IPS DF 4.7 (cell line): ENCODE data around the gene KCNMA1.

ENCODE experiments used
- DNase-seq: peaks from one replicate; pipeline ENCODE4 v3.0.0-alpha.2; 2013; ENCODE audit warnings: low spot score; ENCODE audit errors: extremely low read depth

KCNMA1 gene

GRCh38 chr10:77192402-77192801, 445.2 kb downstream of the KCNMA1 start:
- no peak for DNase-seq

- no peak for DNase-seq
Observed at GRCh38 chr10:77191324-77192049, 446.1 kb downstream of the KCNMA1 start.

GRCh38 chr10:77190291-77190690, 447.3 kb downstream of the KCNMA1 start:
- no peak for DNase-seq

- DNase-seq, result no peak
Observed at GRCh38 chr10:77189520-77189919, 448.1 kb downstream of the KCNMA1 start.

GRCh38 chr10:77189075-77189474, 448.5 kb downstream of the KCNMA1 start:
- no peak for DNase-seq

GRCh38 chr10:77188521-77188920, 449.1 kb downstream of the KCNMA1 start:
- no peak for DNase-seq

- no peak for DNase-seq
Observed at GRCh38 chr10:77188000-77188395, 449.6 kb downstream of the KCNMA1 start.

- DNase-seq, result no peak
Observed at GRCh38 chr10:77187376-77187999, 450.1 kb downstream of the KCNMA1 start.

GRCh38 chr10:77186936-77187335, 450.7 kb downstream of the KCNMA1 start:
- DNase-seq, result no peak

GRCh38 chr10:77185696-77186095, 451.9 kb downstream of the KCNMA1 start:
- DNase-seq, result no peak

- DNase-seq, result no peak
Observed at GRCh38 chr10:77182803-77183202, 454.8 kb downstream of the KCNMA1 start.

GRCh38 chr10:77180794-77181193, 456.8 kb downstream of the KCNMA1 start:
- DNase-seq, result no peak

GRCh38 chr10:77180104-77180503, 457.5 kb downstream of the KCNMA1 start:
- no peak for DNase-seq

GRCh38 chr10:77179015-77179695, 458.5 kb downstream of the KCNMA1 start:
- DNase-seq, result no peak

GRCh38 chr10:77177589-77177988, 460.0 kb downstream of the KCNMA1 start:
- DNase-seq, result no peak

GRCh38 chr10:77177161-77177560, 460.4 kb downstream of the KCNMA1 start:
- DNase-seq, result no peak

GRCh38 chr10:77176232-77176631, 461.4 kb downstream of the KCNMA1 start:
- no peak for DNase-seq

- no peak for DNase-seq
Observed at GRCh38 chr10:77175631-77176222, 461.9 kb downstream of the KCNMA1 start.

GRCh38 chr10:77173615-77174461, 463.8 kb downstream of the KCNMA1 start:
- DNase-seq, result peak; percentile 78

- no peak for DNase-seq
Observed at GRCh38 chr10:77172086-77172485, 465.5 kb downstream of the KCNMA1 start.

GRCh38 chr10:77168861-77169260, 468.7 kb downstream of the KCNMA1 start:
- DNase-seq, result no peak
